Measurements from ENCODE around the gene GPR62.
"Not testable (repeated sequence)": the region's sequence is repeated elsewhere in the genome, so short reads cannot be mapped to it uniquely, and the experiment has no call there.

GPR62 gene

GRCh38 chr3:51955175-51955892 is at the start of gene GPR62:
Gene GPR62 (plus strand): TSS chr3:51955381. CDS start chr3:51955653, 272 bp downstream.
- no peak for DNase-seq

GRCh38 chr3:51908026-51908425 is 47.2 kb upstream of the GPR62 start:
- no peak for DNase-seq

GRCh38 chr3:51916418-51916817 is 38.8 kb upstream of the GPR62 start:
- DNase-seq, result no peak

GRCh38 chr3:51921081-51921578 is 34.1 kb upstream of the GPR62 start:
- DNase-seq, result no peak

GRCh38 chr3:51927061-51927977 is 27.9 kb upstream of the GPR62 start:
- no peak for DNase-seq

GRCh38 chr3:51928438-51928837 is 26.7 kb upstream of the GPR62 start:
- DNase-seq, result no peak

GRCh38 chr3:51928981-51929380 is 26.2 kb upstream of the GPR62 start:
- DNase-seq, result not testable (repeated sequence)

GRCh38 chr3:51929420-51930003 is 25.7 kb upstream of the GPR62 start:
- no peak for DNase-seq

- no peak for DNase-seq
Observed at GRCh38 chr3:51930439-51930838, 24.7 kb upstream of the GPR62 start.

GRCh38 chr3:51931756-51932155 is 23.4 kb upstream of the GPR62 start:
- no peak for DNase-seq

GRCh38 chr3:51932471-51933370 is 22.5 kb upstream of the GPR62 start:
- no peak for DNase-seq

GRCh38 chr3:51933471-51934138 is 21.6 kb upstream of the GPR62 start:
- no peak for DNase-seq

GRCh38 chr3:51934139-51934850 is 20.9 kb upstream of the GPR62 start:
- DNase-seq, result no peak

GRCh38 chr3:51934991-51935885 is 19.9 kb upstream of the GPR62 start:
- no peak for DNase-seq

GRCh38 chr3:51935886-51936755 is 19.1 kb upstream of the GPR62 start:
- DNase-seq, result no peak

- DNase-seq, result no peak
Observed at GRCh38 chr3:51937014-51937413, 18.2 kb upstream of the GPR62 start.

GRCh38 chr3:51937611-51938450 is 17.4 kb upstream of the GPR62 start:
- DNase-seq, result no peak
